ENCODE measurements around the gene PDE6C.

DNA sequence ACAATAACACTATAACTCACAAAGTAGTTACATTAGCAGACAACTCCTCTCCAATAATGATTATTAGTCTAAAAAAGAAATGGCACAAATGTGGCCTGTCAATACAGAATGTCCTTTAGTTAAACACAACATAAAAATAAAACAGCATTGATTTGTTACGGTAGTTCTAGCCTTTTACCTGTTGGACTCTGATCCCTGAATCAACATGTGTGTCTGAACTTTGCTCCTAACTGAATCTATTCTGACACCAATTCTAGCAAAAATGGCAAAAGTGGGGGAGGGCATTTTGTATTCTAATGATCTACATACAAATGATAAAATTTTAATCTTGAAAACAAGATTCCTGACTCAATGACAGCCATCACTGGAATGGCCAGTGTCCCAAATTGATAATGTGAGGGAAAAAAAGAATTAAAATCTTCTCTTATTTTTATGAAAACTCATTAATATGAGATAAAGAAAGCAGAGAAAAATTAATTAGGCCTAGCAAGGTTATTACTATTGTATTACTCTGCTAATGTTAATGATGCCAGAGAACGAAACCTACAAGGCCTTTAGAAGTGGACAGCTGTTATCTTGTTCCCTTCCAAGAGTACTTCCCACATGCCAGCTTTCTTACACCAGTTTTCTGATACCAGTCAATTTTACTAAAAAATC, 59.8 kb downstream of the PDE6C start:
- no peak for TF ChIP-seq POLR2A (IDR thresholded peaks at IDR 0.05)
- TF ChIP-seq, protein P1, sequence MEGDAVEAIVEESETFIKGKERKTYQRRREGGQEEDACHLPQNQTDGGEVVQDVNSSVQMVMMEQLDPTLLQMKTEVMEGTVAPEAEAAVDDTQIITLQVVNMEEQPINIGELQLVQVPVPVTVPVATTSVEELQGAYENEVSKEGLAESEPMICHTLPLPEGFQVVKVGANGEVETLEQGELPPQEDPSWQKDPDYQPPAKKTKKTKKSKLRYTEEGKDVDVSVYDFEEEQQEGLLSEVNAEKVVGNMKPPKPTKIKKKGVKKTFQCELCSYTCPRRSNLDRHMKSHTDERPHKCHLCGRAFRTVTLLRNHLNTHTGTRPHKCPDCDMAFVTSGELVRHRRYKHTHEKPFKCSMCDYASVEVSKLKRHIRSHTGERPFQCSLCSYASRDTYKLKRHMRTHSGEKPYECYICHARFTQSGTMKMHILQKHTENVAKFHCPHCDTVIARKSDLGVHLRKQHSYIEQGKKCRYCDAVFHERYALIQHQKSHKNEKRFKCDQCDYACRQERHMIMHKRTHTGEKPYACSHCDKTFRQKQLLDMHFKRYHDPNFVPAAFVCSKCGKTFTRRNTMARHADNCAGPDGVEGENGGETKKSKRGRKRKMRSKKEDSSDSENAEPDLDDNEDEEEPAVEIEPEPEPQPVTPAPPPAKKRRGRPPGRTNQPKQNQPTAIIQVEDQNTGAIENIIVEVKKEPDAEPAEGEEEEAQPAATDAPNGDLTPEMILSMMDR (IDR thresholded peaks at IDR 0.05) = no peak

Data from adrenal gland (tissue), 5 donors.